Urothelium cell line (cell line): ENCODE measurements around the gene NOL6.
A peak's percentile ranks its signal among the peaks of the same experiment; 100 is the strongest.
"Not testable (repeated sequence)": the region's sequence is repeated elsewhere in the genome, so short reads cannot be mapped to it uniquely, and the experiment has no call there.

Experiments
- DNase-seq: peaks from one replicate; pipeline ENCODE4 v3.0.0; 2011; ENCODE audit warnings: low spot score, mixed read lengths
- FAIRE-seq: peaks from 2 replicates; lab custom pipeline; 2011; peaks lifted over from hg19 to GRCh38; lab: Jason Lieb, UNC

NOL6 gene

GRCh38 chr9:33473643-33474352 is at the start of gene NOL6:
TSS of gene NOL6 (minus strand) at chr9:33473924. CDS start at chr9:33473842, 82 bp downstream.
- FAIRE-seq = peak; percentile 37
- peak; percentile 98 for DNase-seq

- not testable (repeated sequence) for DNase-seq, FAIRE-seq
These were observed 48.1 kb upstream of the NOL6 start for GRCh38 chr9:33521861-33522260.

- not testable (repeated sequence) for DNase-seq, FAIRE-seq
These were observed 44.3 kb upstream of the NOL6 start for GRCh38 chr9:33517934-33518577.

GRCh38 chr9:33517373-33517772 is 43.6 kb upstream of the NOL6 start:
- DNase-seq = peak; percentile 35
- no peak for FAIRE-seq

GRCh38 chr9:33516397-33516796 is 42.7 kb upstream of the NOL6 start:
- FAIRE-seq, DNase-seq: not testable (repeated sequence)

GRCh38 chr9:33515342-33515995 is 41.7 kb upstream of the NOL6 start:
- not testable (repeated sequence) for DNase-seq, FAIRE-seq

- not testable (repeated sequence) for DNase-seq, FAIRE-seq
These were observed 38.8 kb upstream of the NOL6 start for GRCh38 chr9:33512535-33512934.

GRCh38 chr9:33511184-33511517 is 37.4 kb upstream of the NOL6 start:
- DNase-seq, FAIRE-seq: not testable (repeated sequence)

GRCh38 chr9:33510262-33511183 is 36.8 kb upstream of the NOL6 start:
- FAIRE-seq (no peak), DNase-seq (peak; percentile 57)

- peak; percentile 33 for DNase-seq
- peak; percentile 95 for FAIRE-seq
These were observed 33.1 kb upstream of the NOL6 start for GRCh38 chr9:33506626-33507370.

- FAIRE-seq = no peak
- DNase-seq = no peak
These were observed 24.7 kb upstream of the NOL6 start for GRCh38 chr9:33498387-33498786.

- not testable (repeated sequence) for FAIRE-seq, DNase-seq
These were observed 20.1 kb upstream of the NOL6 start for GRCh38 chr9:33493819-33494218.

- DNase-seq = no peak
- no peak for FAIRE-seq
These were observed 15.3 kb upstream of the NOL6 start for GRCh38 chr9:33489066-33489465.

GRCh38 chr9:33485312-33485711 is 11.6 kb upstream of the NOL6 start:
- not testable (repeated sequence) for FAIRE-seq, DNase-seq

- DNase-seq = no peak
- no peak for FAIRE-seq
These were observed 7.3 kb upstream of the NOL6 start for GRCh38 chr9:33480976-33481375.

GRCh38 chr9:33480106-33480505 is 6.4 kb upstream of the NOL6 start:
- no peak for DNase-seq
- FAIRE-seq = no peak

GRCh38 chr9:33476503-33476902 is 2.8 kb upstream of the NOL6 start:
- DNase-seq (no peak), FAIRE-seq (no peak)

GRCh38 chr9:33475357-33475756 is 1.6 kb upstream of the NOL6 start:
- DNase-seq (no peak), FAIRE-seq (no peak)

- FAIRE-seq = no peak
These were observed 676 bp downstream of the NOL6 start for GRCh38 chr9:33472881-33473615.

More at GRCh38 chr9:33472881-33473615, 676 bp downstream of the NOL6 start:
- DNase-seq = no peak
